GM19324 (cell line): ENCODE measurements around the gene MTCH2.
A peak's percentile ranks its signal among the peaks of the same experiment; 100 is the strongest.
"Not testable (repeated sequence)": the region's sequence is repeated elsewhere in the genome, so short reads cannot be mapped to it uniquely, and the experiment has no call there.

Source experiments
- ATAC-seq: cut with Tn5 transposase; IDR thresholded peaks from one replicate; pipeline ENCODE4 v1.9.1; 2021; ENCODE audit warnings: mild to moderate bottlenecking, moderate library complexity; ENCODE audit not compliant: unreplicated experiment, low FRiP score

Gene MTCH2

DNA sequence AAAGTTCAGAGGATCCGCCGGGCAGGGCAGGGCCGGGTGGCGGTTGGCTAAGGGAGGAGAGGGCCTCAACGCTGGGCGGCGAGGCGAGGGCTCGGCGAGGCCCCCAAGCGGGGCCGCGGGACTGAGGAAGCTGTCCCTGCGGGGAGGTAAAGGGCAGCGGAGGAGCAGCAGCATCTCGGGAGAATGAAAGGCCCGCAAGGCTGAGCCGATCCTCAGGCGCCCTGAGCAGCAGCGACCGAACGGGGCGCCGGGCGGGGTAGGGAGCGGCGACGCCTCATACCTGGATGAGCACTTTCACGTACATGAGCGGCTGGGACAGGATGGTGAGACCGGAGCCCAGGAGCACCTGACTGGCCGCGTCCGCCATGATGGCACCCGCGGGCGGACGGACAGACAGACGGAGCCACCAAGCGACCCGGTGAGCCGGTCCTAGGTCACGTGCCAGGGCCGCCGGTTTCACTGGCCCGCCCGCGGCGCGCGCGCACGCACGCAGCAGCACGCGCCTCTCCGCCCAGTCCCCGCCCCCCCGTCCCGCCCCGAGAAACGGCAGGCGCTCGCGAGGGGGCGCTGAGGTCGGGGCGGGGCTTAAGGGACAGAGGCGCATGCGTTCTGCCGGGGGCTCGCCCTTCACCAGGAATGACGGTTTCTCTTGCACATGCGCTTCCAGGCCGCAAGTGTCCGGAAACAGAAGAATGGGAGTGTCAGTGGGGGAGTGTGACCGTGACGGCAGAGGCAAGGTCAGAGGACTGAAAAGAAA, at the start of gene MTCH2:
TSS of gene MTCH2 (minus strand) at position 461 of the 757 bp plus-strand sequence. CDS start at position 367, 94 bp downstream.
- peak; percentile 92 for ATAC-seq

DNA sequence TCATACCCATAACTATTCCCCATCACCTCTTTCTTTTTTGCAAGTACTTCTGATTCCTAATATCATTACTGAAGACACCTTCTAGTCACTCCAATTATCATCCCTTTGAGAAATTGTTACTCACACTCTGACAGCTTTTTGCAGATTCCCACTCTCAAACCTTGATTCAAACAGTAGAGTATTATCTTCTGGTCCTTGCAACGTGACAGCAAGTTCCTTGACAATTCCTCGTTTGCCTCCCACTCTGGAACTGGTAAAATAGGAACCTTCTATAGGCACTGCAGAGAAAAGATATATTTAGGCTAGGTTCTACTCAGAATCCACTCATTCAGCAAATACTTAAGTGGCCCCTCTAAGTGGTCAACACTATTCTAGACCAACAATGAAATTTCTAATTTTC, 49.6 kb upstream of the MTCH2 start:
- no peak for ATAC-seq

DNA sequence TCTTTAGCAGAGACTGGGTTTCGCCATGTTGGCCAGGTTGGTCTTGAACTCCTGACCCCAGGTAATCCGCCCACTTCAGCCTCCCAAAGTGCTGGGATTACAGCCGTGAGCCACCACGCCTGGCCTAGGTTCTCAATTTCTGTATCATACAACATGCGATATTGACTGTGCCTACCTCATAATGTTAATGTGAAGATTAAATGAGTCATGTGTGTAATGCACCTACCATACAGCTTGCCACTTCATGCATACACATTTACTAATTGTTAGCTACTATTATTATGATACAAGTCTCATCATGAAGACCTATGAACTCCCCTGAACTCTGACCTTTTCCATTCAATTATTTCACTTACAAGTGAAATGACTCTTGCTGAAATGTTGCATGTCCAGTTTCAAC, 47.1 kb upstream of the MTCH2 start:
- no peak for ATAC-seq

DNA sequence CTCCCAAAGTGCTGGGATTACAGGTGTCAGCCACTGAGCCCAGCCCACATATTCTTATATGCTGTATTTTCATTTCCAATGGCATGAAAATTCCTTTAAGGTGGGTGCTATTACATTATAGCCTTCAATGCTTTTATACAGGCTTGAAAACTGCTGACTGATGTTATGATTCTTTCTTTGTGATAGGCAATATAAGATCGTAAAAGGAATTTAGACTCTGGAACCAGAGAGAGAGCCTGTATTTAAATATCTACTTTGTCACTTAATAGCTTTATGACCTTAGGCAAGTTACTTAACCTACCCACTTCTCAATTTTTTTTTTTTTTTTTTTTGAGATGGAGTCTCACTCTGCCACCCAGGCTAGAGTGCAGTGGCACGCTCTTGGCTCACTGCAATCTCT, 46.6 kb upstream of the MTCH2 start:
- no peak for ATAC-seq

DNA sequence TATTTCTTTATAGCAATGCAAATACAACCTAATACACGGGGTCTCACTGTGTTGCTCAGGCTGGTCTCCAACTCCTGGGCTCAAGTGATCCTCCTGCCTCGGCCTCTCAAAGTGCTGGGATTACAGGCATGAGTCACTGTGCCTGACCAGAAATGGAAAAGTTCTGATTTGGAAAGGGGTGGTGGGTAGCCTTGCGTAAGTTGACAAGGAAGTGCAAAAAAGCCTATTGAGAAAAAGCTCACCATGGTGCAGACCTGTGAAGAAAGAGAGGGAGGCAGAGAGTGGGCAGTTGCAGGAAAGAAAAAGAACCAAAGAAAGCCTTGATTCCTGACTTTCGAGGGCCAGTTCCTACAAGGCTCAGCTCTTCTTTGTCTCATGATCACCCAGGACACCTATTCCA, 45.8 kb upstream of the MTCH2 start:
- no peak for ATAC-seq

DNA sequence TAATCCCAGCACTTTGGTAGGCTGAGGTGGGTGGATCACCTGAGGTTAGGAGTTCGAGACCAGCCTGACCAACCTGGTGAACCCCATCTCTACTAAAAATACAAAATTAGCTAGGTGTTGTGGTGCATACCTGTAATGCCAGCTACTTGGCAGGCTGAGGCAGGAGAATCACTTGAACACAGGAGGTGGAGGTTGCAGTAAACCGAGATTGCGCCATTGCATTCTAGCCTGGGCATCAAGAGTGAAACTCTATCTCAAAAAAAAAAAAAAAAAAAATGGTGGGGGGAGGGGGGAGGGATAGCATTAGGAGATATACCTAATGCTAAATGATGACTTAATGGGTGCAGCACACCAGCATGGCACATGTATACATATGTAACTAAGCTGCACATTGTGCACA, 44.3 kb upstream of the MTCH2 start:
- ATAC-seq = not testable (repeated sequence)

DNA sequence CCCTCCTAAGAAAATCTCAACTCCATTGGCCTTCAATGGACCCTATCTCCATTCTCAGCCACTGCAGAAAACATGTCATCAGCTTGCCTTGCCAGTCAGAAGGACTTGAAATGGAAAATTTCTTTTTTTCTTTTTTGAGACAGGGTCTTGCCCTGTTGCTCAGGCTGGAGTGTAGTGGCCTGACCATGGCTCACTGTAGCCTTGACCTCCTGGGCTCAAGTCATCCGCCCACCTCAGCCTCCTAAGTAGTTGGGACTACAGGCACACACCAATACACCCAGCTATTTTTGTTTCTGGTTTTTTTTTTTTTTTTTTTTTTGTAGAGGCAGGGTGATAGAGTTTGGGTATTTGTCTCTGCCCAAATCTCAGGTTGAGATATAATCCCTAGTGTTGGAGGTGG, 43.8 kb upstream of the MTCH2 start:
- ATAC-seq = no peak

DNA sequence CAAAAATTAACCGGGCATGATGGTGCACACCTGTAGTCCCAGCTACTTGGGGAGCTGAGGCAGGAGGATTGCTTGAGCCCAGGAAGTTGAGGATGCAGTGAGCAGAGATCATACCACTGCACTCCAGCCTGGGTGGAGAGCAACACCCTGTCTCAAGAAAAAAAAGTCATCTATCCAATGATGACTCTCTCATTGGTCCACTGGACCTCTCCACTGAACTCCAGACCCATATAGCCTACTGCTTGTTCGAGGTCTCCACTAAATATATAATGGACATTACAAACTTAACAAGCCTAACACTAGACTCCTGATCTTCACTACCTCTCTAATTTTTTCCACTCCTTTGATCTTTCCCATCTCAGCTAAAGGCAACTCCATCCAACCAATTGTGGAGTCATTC, 33.5 kb upstream of the MTCH2 start:
- no peak for ATAC-seq

DNA sequence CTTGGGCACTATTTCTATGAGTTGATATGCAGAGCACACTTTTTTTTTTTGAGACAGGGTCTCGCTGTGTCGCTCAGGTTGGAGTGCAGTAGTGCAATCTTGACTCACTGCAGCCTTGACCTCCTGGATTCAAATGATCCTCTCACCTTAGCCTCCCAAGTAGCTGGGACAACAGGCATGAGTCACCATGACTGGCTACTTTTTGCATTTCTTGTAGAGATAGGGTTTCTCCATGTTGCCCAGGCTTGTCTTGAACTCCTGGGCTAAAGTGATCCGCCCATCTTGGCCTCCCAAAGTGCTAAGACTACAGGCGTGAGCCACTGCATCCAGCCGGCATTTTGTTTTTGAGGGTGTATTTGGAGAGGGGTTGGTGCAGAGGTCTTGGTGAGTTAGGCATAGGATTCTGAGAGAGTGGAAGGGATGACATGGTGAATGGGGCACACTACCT, 29.9 kb upstream of the MTCH2 start:
- no peak for ATAC-seq

DNA sequence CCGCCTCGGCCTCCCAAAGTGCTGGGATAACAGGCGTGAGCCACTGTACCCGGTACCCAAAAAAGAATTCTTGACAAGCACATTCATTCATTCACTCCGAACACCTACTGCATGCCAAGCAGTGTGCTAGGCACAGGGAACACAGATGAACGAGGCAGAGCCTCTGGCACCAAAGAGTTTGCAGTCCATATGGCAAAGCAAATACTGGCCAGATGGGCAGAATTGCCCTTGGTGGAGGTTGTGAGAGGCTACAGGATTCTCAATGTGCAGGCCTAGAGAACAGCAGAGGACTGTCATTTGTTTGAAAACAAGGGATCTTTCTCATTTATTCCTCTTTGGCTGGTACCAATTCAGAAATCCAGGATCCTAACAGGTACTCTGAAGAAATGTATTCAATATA, 27.5 kb upstream of the MTCH2 start:
- no peak for ATAC-seq

DNA sequence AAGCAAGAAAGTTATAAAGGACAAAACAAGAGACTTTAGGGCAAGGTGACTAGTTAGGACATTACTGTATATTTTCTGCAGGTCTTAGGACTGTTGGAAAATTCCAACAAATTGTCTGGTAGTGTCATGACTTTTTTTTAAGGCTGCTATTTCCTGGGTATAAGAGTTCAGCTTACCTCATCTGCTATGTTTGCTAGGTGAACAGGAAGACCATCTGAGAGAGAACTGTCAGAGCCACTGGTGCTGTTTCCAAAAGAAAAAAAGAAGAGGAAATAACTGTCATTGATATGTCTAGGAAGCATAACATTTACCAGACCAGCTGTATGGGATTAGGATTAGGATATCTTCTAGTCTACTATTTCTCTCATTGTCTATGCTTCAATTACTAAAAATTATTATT, 26.3 kb upstream of the MTCH2 start:
- ATAC-seq = no peak

DNA sequence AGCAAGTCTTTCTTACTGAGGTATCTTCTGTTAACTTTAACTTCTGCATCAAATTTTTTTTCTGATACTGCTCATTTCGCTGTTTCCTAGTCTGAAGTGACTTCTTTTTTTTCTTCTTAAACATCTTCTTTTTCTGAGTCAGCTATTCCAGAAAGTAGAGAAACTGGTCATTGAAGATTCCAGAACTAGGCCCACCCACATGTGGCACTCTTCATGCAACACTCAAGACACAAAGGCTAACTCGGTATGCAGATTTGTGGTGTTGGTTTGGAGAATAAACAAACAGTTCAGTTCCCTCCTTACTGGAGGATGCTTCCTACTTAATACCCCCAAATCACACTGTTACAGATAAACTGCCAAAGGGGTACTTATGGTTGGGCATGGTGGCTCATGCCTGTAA, 25.2 kb upstream of the MTCH2 start:
- no peak for ATAC-seq

DNA sequence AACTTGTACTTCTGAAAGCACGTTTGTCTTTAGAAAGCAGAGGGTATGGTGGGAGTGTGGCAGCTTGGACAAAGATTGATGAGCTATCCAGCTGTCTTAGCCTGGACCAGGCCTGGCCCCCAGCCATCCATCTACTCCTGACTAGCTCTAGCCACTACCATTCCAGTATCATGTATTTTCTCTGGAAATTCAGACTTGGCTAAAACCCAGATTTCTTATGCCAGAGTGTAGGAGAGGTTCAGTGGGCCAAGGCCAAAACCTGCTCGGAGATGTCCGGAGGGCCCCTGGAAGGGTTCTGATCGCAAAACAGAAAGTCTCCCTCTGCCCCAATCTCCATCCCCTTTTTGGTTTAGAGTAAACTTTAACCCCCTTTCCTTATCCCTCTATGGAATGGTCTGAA, 24.8 kb upstream of the MTCH2 start:
- ATAC-seq = no peak

DNA sequence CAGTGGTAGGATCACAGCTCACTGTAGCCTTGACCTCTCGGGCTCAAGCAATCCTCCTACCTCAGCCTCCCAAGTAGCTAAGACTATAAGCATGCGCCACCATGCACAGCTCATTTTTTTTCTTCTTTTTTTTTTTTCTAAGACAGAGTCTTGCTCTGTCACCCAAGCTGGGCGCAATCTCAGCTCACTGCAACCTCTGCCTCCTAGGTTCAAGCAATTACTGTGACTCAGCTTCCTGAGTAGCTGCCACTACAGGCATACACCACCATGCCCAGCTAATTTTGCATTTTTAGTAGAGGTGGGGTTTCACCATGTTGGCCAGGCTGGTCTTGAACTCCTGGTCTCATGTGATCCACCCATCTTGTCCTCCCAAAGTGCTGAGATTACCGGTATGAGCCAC, 22.6 kb upstream of the MTCH2 start:
- ATAC-seq = not testable (repeated sequence)

DNA sequence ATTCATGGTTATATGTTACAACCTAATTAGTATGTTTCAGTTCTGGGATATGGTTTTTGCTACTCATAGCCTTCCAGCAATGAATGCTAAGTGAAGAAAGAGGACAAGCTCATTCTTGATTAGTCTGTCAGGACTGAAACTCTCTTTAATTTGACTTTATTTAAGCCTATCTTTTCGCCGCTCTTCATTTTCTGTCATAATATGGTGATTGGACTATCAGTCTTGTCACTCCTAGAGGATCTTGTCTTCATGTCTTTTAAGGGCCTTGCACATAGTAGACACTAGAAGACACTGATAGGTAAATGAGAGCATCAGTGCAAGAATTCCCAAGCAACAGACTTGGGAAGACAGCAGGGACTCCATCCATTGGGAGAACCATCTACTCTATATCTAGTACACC, 18.9 kb upstream of the MTCH2 start:
- ATAC-seq = no peak

DNA sequence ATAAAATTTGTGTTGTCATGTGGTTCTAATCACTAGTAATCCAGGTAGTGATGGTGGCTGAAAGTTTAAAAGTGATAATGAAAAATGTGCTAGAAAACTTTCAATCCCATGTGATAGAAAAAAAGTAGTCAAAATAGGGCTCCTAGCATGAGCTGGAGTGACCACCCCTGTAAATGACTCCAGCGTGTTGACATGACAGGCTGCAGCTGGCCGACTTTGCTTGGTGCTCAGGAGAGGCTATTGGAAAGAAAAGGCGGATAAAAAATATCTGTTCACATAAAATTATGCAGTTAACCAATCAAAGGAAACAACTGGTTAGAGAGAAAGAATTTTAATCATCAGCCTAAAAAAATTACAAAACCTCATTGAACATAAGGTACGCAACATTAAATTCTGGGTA, 16.9 kb upstream of the MTCH2 start:
- no peak for ATAC-seq

DNA sequence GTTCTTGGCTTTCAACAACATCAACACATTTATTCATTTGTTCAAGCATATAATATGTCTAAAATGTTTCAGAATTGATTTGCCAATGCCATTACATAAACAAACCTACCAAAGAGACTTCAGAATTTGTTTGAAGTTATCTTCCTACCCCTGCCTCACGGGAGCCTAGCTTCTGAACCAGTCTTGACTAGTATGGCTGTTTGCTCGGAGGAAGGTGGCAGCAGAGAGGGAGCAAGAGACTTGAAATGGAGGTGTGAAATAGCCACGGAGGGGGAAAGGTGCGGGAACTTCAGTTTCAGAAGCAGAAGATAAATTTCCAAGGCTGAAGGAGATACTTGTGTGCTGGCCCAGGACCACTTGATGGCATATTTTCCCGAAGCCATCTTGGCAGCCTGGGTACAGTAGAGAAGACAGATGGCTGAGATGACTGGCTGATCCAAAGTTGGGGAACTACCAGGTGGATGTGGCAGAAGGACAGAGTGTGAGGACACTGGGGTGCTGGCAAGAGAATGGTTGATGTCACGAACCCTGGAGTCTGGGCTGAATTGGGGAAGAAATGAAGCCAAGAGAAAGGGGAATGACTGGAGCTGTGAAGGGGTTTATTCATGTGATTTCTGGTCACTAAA, 14.0 kb upstream of the MTCH2 start:
- ATAC-seq = no peak

DNA sequence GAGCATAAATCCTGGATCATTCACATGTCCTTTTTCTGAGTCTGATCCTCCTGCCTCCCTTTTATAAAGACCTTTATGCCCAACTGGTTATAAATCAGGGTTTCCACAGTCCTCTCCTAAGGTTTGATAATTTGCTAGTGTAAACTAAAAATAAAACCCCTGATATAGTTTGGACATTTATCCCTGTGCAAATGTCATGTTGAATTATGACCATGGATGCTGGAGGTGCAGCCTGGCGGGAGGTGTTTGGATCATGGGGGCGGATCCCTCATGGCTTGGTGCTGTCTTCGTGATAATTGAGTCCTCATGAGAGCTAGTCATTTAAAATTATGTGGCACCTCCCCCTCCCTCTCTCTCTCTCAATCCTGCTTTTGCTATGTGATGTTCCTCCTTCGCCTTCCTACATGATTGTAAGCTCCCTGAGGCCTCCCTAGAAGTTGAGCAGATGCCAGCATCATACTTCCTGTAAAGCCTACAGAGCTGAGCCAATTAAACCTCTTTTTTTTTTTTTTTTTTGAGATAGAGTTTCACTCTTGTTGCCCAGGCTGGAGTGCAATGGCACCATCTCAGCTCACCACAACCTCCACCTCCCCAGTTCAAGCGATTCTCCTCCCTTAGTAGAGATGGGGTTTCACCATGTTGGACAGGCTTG, 9.6 kb upstream of the MTCH2 start:
- ATAC-seq = no peak

DNA sequence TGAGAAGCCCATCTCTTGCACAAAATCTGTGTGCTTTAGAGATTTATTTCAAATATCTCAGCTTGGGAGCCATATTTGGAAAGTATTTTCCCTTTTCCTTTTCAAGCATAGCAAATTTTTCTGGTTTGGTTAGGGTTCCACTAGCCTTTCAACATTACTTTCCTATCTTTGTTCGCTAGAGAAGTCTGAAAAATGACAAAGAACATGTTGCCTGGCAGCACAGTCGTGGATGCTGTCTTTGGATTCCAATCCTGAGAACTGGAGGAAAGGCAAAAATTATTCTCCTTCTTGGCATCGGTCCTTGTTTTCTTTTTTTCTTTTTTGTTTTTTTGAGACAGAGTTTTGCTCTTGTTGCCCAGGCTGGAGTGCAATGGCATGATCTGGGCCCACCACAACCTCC, 6.9 kb upstream of the MTCH2 start:
- ATAC-seq = no peak

DNA sequence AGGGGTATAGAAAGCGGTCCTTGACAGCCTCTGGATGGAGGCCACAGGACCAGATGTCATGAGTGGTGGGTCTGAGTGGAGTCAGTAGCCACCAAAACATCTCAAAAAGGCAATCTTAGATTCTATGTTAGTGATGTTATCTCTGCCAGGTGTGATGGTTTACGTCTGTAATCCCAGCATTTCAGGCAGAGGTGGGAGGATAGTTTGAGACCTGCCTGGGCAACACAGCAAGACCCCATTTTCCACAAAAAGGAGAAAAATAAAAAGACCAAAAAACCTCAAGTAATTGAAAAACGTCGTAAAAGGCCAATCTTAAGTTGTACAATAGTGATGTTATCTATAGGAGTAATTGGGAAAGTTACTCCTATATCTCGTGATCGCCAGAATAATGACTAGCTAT, 3.7 kb upstream of the MTCH2 start:
- no peak for ATAC-seq

DNA sequence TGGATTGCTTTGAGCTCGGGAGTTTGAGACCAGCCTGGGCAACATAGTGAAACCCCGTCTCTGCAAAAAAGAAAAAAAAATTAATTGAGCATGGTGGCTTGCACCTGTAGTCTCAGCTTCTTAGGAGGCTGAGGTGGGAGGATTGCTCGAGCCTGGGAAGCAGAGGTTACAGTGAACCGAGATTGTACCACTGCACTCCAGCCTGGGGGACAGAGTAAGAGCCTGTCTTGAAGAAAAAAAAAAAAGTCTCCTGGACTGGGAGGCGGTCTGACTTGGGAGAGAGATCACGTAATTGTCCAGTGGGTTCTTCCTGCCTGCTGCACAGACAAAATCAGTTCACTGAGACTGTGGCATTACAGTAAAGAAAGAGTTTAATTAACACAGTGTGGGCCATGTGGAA, 3.1 kb upstream of the MTCH2 start:
- ATAC-seq = no peak

DNA sequence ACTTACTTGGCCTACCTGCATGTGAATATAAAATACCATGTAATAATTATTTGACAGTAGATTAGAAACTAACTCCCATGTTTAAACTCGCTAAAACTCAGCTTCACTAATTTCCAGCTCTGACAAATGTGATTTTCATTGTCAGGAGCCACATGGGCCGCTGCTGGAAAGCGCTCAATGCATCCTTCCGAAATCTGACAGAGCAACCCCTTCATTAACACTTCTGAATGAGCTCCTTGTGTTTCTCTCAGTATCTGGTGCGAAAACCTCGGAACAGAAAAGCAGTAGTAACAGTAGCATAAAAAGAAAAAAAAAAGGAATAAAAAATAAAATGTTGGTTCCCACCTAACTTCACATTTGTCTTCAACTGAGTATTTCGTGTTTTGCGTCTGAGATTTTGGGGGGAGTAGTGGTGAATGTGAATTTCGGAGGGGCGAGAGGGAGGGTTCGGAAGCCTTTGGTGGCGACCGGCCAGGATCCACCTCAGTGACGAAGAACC, 710 bp downstream of the MTCH2 start:
- no peak for ATAC-seq
